ENCODE measurements around the gene PSMB3.

The PSMB3 gene

DNA sequence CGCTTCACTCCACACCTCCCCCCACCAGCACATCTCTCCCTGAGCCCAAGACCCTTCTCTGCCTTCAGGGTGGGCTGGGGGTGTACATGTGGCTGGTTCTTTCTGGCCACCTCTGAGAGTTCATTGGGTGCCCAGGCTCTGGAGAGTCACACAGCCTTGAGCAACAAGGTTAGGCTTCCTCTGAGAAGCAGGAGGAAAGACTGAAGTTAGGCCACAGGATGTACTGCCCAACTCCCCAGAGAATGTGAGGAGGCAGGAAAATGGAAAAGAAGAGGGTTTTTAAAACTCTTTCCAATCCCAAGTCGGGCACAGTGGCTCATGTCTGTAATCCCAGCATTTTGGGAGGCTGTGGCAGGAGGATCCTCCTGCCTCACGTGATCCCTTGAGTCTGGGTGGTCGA lies 11.7 kb upstream of the PSMB3 start:
- TF ChIP-seq CREB1 (IDR thresholded peaks at IDR 0.05; ENCODE audit: low read depth) (no peak), EP300 (IDR thresholded peaks at IDR 0.05; ENCODE audit: borderline replicate concordance) (no peak), CEBPB (IDR thresholded peaks at IDR 0.05) (no peak), FOXM1 (IDR thresholded peaks at IDR 0.05; ENCODE audit: borderline replicate concordance, low read depth) (no peak), ZBTB7A (IDR thresholded peaks at IDR 0.05; ENCODE audit: low read depth) (no peak), TEAD4 (IDR thresholded peaks at IDR 0.05) (no peak), RAD21 (IDR thresholded peaks at IDR 0.05; ENCODE audit: low read depth) (no peak), YY1 (IDR thresholded peaks at IDR 0.05; ENCODE audit: low read depth) (no peak), NFIC (IDR thresholded peaks at IDR 0.05) (no peak), TAF1 (IDR thresholded peaks at IDR 0.05; ENCODE audit: low read depth) (no peak), TCF12 (IDR thresholded peaks at IDR 0.05; ENCODE audit: low read depth) (no peak), EGR1 (IDR thresholded peaks at IDR 0.05) (no peak)
- TF ChIP-seq, protein P1, sequence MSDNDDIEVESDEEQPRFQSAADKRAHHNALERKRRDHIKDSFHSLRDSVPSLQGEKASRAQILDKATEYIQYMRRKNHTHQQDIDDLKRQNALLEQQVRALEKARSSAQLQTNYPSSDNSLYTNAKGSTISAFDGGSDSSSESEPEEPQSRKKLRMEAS (IDR thresholded peaks at IDR 0.05), result no peak
- TF ChIP-seq, protein P2, sequence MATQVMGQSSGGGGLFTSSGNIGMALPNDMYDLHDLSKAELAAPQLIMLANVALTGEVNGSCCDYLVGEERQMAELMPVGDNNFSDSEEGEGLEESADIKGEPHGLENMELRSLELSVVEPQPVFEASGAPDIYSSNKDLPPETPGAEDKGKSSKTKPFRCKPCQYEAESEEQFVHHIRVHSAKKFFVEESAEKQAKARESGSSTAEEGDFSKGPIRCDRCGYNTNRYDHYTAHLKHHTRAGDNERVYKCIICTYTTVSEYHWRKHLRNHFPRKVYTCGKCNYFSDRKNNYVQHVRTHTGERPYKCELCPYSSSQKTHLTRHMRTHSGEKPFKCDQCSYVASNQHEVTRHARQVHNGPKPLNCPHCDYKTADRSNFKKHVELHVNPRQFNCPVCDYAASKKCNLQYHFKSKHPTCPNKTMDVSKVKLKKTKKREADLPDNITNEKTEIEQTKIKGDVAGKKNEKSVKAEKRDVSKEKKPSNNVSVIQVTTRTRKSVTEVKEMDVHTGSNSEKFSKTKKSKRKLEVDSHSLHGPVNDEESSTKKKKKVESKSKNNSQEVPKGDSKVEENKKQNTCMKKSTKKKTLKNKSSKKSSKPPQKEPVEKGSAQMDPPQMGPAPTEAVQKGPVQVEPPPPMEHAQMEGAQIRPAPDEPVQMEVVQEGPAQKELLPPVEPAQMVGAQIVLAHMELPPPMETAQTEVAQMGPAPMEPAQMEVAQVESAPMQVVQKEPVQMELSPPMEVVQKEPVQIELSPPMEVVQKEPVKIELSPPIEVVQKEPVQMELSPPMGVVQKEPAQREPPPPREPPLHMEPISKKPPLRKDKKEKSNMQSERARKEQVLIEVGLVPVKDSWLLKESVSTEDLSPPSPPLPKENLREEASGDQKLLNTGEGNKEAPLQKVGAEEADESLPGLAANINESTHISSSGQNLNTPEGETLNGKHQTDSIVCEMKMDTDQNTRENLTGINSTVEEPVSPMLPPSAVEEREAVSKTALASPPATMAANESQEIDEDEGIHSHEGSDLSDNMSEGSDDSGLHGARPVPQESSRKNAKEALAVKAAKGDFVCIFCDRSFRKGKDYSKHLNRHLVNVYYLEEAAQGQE (IDR thresholded peaks at IDR 0.05; ENCODE audit: low read depth), result no peak
- TF ChIP-seq, protein P3, sequence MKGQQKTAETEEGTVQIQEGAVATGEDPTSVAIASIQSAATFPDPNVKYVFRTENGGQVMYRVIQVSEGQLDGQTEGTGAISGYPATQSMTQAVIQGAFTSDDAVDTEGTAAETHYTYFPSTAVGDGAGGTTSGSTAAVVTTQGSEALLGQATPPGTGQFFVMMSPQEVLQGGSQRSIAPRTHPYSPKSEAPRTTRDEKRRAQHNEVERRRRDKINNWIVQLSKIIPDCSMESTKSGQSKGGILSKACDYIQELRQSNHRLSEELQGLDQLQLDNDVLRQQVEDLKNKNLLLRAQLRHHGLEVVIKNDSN (IDR thresholded peaks at IDR 0.05), result no peak

DNA sequence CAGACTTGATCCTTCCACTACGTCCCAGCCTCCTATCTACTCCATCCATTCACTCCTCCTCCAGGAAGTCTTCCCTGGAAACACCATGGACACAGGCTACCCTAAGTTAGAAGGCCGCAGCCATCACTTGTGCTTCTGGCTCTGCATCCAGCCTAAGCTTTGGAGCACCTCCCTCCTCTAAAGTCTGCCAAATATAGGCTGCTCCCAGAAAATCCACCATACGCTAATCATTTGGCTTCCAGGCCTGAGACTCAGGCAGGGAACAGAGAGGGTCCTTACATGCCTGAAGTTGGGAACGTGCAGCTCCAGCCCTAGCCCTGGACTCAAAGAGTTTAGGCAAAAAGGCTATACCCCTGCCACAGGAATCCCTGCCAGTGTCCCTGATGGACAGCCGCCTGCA lies 11.1 kb upstream of the PSMB3 start:
- TF ChIP-seq EP300 (IDR thresholded peaks at IDR 0.05; ENCODE audit: borderline replicate concordance) (no peak), CEBPB (IDR thresholded peaks at IDR 0.05) (no peak), ZBTB7A (IDR thresholded peaks at IDR 0.05; ENCODE audit: low read depth) (no peak), NFIC (IDR thresholded peaks at IDR 0.05) (no peak), FOXM1 (IDR thresholded peaks at IDR 0.05; ENCODE audit: borderline replicate concordance, low read depth) (no peak), YY1 (IDR thresholded peaks at IDR 0.05; ENCODE audit: low read depth) (no peak), TAF1 (IDR thresholded peaks at IDR 0.05; ENCODE audit: low read depth) (no peak), CREB1 (IDR thresholded peaks at IDR 0.05; ENCODE audit: low read depth) (no peak), TCF12 (IDR thresholded peaks at IDR 0.05; ENCODE audit: low read depth) (no peak), EGR1 (IDR thresholded peaks at IDR 0.05) (no peak), TEAD4 (IDR thresholded peaks at IDR 0.05) (no peak), RAD21 (IDR thresholded peaks at IDR 0.05; ENCODE audit: low read depth) (no peak)
- TF ChIP-seq, protein P1 (IDR thresholded peaks at IDR 0.05), result no peak
- TF ChIP-seq, protein P2 (IDR thresholded peaks at IDR 0.05; ENCODE audit: low read depth), result no peak
- TF ChIP-seq, protein P3 (IDR thresholded peaks at IDR 0.05), result no peak

DNA sequence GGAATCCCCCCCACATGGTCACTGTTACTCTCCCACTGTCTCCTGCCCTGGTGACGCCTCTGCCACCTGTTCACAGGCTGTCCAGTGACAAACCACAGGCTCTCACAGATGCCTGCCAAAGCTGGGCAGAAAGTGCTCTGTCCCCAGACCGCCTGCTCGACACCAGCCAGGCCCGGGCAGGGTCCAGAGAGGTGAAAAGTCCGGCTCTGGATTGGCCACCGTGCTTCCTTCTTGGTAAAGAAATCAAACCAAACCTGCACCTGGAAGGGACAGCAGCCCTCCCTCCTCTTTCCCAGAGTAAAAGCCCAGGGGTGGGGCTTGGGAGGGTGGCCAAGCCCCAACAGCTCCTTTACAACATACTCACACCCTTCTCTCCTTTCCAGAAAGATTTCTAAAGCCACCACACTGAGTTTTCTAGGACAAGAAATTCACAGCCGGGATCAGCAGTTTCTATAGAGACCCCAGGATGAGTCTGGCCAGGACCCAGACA lies 10.6 kb upstream of the PSMB3 start:
- TF ChIP-seq ZBTB7A (IDR thresholded peaks at IDR 0.05; ENCODE audit: low read depth) (no peak), RAD21 (IDR thresholded peaks at IDR 0.05; ENCODE audit: low read depth) (no peak), CEBPB (IDR thresholded peaks at IDR 0.05) (no peak), TAF1 (IDR thresholded peaks at IDR 0.05; ENCODE audit: low read depth) (no peak), TCF12 (IDR thresholded peaks at IDR 0.05; ENCODE audit: low read depth) (no peak), NFIC (IDR thresholded peaks at IDR 0.05) (no peak), CREB1 (IDR thresholded peaks at IDR 0.05; ENCODE audit: low read depth) (no peak), YY1 (IDR thresholded peaks at IDR 0.05; ENCODE audit: low read depth) (no peak)
- TF ChIP-seq, protein P3 (IDR thresholded peaks at IDR 0.05), result no peak
- TF ChIP-seq, protein P1 (IDR thresholded peaks at IDR 0.05), result no peak

DNA sequence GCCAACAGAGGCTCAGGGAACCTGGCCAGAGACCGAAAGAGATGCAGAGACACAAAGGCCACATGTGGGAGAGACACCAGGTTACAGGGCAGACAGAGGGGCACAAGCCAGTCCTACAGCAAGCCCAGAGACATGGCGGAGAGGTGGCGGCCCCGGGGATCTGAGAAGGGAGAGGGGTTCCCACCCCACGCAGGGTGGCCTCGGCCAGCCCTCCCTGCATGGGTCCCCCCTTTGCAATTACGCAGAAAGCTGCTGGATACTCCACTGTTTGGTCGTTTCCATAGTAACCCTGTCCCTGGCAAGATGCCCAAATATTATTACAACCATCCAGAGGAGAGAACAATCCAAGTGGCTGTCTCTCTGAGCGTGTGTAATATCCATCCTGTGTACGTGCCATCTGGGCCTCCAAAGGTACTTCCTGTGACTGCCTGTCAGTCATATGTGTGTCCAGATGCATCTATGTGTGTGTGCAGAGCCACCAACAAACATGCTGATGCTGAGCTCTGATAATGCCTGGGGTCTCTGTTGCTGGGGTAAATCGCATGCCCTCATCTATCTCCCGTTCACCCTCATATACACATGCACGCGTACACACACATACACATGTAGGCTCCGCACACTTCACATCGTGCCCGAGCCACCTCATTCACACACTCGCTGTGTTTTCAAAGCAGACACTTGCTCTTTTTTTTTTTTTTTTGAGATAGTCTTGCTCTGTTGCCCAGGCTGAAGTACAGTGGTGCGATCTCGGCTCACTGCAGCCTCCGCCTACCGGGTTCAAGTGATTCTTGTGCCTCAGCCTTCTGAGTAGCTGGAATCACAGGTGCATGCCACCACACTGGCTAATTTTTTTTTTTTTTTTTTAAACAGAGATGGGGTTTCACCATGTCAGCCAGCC lies 9.9 kb upstream of the PSMB3 start:
- TF ChIP-seq RAD21 (IDR thresholded peaks at IDR 0.05; ENCODE audit: low read depth) (no peak), EP300 (IDR thresholded peaks at IDR 0.05; ENCODE audit: borderline replicate concordance) (no peak), FOXM1 (IDR thresholded peaks at IDR 0.05; ENCODE audit: borderline replicate concordance, low read depth) (no peak), TCF12 (IDR thresholded peaks at IDR 0.05; ENCODE audit: low read depth) (no peak), TAF1 (IDR thresholded peaks at IDR 0.05; ENCODE audit: low read depth) (no peak), CREB1 (IDR thresholded peaks at IDR 0.05; ENCODE audit: low read depth) (no peak), NFIC (IDR thresholded peaks at IDR 0.05) (no peak), YY1 (IDR thresholded peaks at IDR 0.05; ENCODE audit: low read depth) (no peak), EGR1 (IDR thresholded peaks at IDR 0.05) (no peak), TEAD4 (IDR thresholded peaks at IDR 0.05) (no peak), ZBTB7A (IDR thresholded peaks at IDR 0.05; ENCODE audit: low read depth) (no peak)
- TF ChIP-seq, protein P1 (IDR thresholded peaks at IDR 0.05), result no peak
